Left renal cortex interstitium (tissue), 4 donors: ENCODE measurements around the gene ZNF541. TPM values are rescaled to one million over a fixed set of nuclear protein-coding genes. Genes with fewer than 3 reads are reported as not detected.
A peak's percentile ranks its signal among the peaks of the same experiment; 100 is the strongest.
"Not testable (repeated sequence)": the region's sequence is repeated elsewhere in the genome, so short reads cannot be mapped to it uniquely, and the experiment has no call there.

ENCODE experiments used
- DNase-seq, 4 donors: peaks; one replicate each; pipeline ENCODE4 v3.0.0-alpha.2; 2013; ENCODE audit warnings: low read depth in 4 of 4, low spot score in 2 of 4, missing footprints in 1 of 4
- polyA plus RNA-seq, 4 donors: library from polyadenylated mRNA; unstranded; fragments of 120-200 nt; gene quantifications; one replicate each; pipeline ENCODE4 v1.2.1, GENCODE V29; 2013; ENCODE audit not compliant: insufficient read length in 4 of 4

Gene ZNF541
- polyA plus RNA-seq, 4 donors: 0.25 to 0.49 (median 0.38) TPM

GRCh38 chr19:47601180-47601904, 28.4 kb upstream of the ZNF541 start:
- DNase-seq: no peak

GRCh38 chr19:47600246-47601179, 27.6 kb upstream of the ZNF541 start:
- DNase-seq: peak; percentile 87 to 98 (median 98)

GRCh38 chr19:47599671-47600245, 26.8 kb upstream of the ZNF541 start:
- not testable (repeated sequence) for DNase-seq

GRCh38 chr19:47598407-47599349, 25.7 kb upstream of the ZNF541 start:
- DNase-seq: peak in 1 of 4 donors; percentile 61

GRCh38 chr19:47595944-47596343, 23.0 kb upstream of the ZNF541 start:
- no peak for DNase-seq

DNA sequence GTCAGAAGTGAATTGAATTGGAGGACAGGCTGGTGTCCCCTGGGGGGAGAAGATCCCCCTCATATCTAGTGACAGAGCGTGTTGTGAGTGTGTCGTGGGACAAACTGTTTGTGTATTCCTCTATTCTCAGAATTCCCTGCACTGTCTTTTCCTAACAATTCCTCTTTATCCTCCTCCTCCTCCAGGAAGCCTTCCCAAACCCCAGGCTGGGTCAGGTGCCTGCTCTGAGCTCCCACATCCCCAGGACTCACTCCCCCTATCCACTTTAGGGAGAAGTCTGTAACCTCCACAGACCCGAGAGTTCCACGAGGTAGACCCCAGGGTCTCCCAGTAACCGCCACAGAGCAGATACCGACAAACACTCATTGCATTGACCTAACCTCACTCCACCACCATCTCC, 20.9 kb upstream of the ZNF541 start:
- DNase-seq: no peak

DNA sequence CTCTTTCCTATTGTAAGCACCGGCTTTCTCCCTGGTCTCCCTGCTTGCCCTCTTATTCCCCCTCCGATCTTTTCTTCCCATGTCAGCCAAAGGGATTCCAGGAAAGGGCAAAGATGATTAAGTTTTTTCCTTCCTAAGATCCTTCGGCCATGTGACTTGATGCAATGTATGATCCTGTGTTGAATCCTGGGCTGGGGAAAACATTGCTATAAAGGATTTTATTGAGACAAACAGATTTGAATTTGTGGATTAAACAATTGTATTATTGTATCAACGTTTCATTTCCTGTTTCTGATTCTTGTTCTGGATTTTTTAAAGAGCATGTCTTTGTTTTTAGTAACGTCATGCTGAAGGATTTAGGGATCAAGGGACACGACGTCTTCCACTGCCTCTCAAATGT, 16.9 kb upstream of the ZNF541 start:
- DNase-seq: no peak

DNA sequence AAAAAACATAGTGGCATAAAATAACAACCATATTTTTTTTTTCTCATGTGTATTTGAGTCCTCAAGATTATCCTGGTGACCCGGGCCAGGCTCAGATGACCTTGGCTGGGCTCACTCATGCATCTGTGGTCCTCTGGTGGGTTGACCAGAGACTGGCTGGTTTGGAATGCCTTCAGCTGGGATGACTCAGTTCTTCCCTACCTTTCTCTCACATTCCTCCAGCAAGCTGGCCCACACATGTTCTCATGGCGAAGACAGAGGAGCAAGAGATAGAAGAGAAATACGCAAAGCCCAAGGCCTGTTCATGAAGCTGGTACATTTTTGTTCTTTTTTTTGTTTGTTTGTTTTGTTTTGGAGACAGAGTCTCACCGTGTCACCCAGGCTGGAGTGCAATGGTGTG, 14.3 kb upstream of the ZNF541 start:
- DNase-seq: no peak

GRCh38 chr19:47583161-47583560, 10.2 kb upstream of the ZNF541 start:
- DNase-seq: not testable (repeated sequence)

DNA sequence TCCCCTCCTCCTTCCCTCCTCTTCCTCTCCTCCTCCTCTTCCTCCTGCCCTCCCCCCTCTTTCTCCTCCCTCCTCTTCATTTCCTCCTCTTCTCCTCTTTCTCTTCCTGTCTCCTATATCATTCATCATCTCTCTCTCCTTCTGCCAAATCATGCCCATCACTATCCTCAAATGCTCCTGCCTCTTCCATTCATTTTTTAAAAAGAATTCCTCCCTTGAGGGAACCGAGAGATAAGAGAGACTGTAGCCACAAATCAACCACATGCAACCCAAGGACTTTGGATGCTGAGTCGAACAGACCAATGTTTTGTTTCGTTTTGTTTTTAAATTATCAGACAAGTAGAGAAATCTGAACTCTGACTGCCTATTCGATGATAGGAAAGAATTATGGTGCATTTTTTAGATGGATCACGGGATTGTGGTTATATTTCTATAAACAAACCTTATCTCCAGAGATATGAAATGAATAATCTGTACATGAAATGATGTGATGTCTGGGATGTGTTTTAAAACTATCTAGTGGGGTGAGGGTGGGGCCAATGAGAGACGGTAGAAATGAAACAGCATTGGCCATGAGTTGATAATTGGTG, 9.5 kb upstream of the ZNF541 start:
- no peak for DNase-seq

DNA sequence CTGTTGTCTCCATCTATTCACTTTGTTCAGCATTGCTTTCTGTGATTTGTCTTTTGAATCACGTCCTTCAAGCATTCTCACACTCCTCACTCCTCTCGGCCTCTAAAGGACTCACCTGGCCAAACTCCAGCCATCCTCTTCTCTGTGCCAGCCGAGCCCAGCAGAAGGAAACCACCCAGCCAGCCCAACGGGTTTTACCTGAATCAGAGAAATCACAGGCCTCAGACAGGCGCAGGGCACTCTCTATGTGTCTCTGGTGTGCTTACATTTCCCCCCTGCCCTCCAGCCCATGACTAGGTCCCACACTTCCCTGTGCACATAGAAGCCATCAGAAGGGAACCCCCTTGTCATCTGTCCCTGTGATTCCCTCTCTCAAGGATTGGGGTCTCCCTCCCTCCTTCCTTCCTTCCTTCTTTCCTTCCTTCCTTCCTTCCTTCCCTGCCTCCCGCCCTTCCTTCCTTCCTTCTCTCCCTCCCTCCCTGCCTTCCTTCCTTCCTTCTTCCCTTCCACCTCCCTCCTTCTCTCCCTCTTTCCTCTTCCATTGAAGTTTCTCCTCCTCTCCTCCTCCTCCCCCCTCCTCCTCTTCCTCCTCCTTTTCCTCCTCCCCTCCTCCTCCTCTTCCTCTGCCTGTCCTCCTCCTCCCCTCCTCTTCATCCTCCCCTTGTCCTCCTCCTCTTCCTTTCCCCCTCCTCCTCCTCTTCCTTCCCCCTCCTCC, 8.8 kb upstream of the ZNF541 start:
- no peak for DNase-seq

DNA sequence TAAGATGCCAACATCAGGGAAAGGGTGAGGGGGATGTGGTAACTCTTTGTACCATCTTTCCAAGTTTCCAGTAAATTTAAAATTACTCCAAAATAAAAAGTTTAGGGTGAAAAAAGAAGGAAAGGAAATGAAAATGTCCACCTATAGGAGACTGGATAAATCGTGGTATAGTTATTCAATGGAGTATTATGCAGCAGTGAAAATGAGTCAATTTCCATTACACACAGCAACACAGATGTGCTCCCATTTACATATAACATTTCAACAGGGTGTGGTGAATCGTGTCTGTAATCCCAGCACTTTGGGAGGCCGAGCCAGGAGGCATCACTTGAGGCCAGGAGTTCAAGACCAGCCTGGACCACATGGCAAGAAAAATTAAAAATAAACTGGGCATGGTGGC, 7.4 kb upstream of the ZNF541 start:
- DNase-seq: no peak

DNA sequence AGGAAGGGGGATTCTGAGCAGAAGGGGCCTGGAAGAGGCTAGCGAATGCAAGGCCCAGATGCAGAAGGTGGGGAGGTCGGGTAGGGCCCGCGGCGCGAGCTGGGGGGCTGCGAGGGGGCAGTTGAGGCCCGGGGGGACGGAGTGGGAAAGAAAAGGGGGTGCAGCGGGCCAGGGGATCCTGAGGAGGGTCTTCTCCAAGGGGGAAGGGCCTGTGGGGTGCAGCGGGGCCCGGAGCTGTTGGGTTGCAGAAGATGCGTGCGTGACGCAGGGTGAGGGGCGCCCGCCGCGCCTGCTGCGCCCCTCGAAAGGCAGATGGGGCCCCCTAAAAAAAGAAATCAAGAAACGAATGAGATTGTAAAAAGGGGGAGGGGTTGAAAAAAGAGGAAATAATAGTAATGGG, 313 bp downstream of the ZNF541 start:
- no peak for DNase-seq

DNA sequence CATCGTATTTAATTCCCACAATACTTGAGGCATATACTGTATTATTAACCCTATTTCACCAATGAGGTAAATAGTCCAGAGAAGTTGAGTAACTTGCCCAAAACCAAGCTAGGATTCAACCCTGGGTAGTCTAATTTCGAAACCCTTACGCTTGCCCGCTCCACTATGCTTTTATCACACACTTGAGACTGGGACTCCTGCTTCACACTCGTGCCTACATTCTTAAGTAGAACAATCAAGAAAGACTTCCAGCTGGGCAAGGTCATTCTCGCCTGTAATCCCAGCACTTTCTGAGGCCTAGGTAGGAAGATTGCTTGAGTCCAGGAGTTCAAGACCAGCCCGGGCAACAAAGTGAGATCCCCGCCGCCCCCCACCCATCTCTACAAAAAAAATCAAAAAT, 3.6 kb downstream of the ZNF541 start:
- DNase-seq: no peak

DNA sequence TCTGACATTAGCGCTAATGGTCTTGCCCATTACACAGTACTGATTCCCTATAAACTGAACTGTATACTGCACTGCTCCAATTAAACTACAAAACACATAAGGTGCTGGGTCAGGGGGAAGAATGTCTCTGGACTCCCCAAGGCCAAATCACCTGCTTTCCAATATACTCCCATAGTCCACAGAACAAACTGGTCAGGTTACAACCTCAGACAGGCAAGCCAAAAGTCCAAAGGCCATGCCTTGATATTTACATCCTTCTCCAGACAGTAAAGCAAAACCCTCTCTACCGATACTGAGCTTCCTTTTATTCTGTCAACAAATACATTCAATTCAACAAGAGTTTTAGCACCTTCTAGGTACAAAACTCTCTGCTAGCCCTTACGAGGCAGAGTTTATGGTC, 8.9 kb downstream of the ZNF541 start:
- DNase-seq: no peak

- no peak for DNase-seq
Observed at GRCh38 chr19:47561440-47562057, 11.4 kb downstream of the ZNF541 start.

GRCh38 chr19:47560999-47561398, 11.9 kb downstream of the ZNF541 start:
- DNase-seq: no peak

DNA sequence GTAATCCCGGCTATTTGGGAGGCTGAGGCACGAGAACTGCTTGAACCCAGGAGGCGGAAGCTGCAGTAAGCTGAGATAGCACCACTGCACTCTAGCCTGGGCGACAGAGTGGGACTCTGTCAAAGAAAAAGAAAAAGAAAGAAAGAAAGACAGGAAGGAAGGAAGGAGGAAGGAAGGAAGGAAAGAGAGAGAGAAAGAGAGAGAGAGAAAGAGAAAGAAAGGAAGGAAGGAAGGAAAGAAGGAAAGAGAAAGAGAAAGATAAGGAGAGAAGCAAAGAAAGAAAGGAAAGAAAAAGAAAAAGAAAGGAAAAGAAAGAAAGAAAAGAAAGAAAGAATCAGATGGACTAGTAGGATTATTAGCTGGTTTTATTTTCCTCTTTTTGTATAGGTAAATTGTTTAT, 22.8 kb downstream of the ZNF541 start:
- DNase-seq: no peak
